Suprapubic skin (tissue), 4 donors: Measurements from ENCODE around the gene COL8A1. TPM values are rescaled to one million over a fixed set of nuclear protein-coding genes. Genes with fewer than 3 reads are reported as not detected.

Experiments used
- DNase-seq, 2 donors: peaks; one replicate each; pipeline ENCODE4 v3.0.0-alpha.2; 2019; ENCODE audit warnings: low spot score in 2 of 2
- H3K27ac ChIP-seq: fragments of 200-600 bp; sonication (generic); one replicate; pipeline ENCODE4 v1.5.1; 2019
- H3K27me3 ChIP-seq: fragments of 200-600 bp; sonication (generic); one replicate; pipeline ENCODE4 v1.5.1; 2019
- H3K36me3 ChIP-seq: fragments of 200-600 bp; sonication (generic); one replicate; pipeline ENCODE4 v1.5.1; 2019
- H3K4me1 ChIP-seq: fragments of 200-600 bp; sonication (generic); one replicate; pipeline ENCODE4 v1.5.1; 2019
- H3K4me3 ChIP-seq: fragments of 200-600 bp; sonication (generic); one replicate; pipeline ENCODE4 v1.5.1; 2019; ENCODE audit warnings: mild to moderate bottlenecking
- H3K9me3 ChIP-seq: fragments of 200-600 bp; sonication (generic); one replicate; pipeline ENCODE4 v1.5.1; 2019
- EP300 ChIP-seq: sonication (generic); formaldehyde crosslinking; IDR thresholded peaks from one replicate; pipeline ENCODE4 v1.6.1; 2017; ENCODE audit warnings: antibody characterized with exemption
- POLR2A ChIP-seq, 2 donors: fragments of 450-650 bp; IDR thresholded peaks; one replicate each; pipeline ENCODE4 v1.6.1; 2017; ENCODE audit warnings: antibody characterized with exemption in 2 of 2, mild to moderate bottlenecking in 2 of 2, moderate library complexity in 2 of 2
- POLR2AphosphoS5 ChIP-seq, 3 donors: sonication (generic); formaldehyde crosslinking; IDR thresholded peaks; one replicate each; pipeline ENCODE4 v1.6.1; 2017; ENCODE audit warnings: antibody characterized with exemption in 3 of 3
- WGBS: methylation state at CpG from one replicate; pipeline ENCODE4 v1.1.5; 2018; 5-methylcytosine and 5-hydroxymethylcytosine counted together
- total RNA-seq, 4 donors: library from RNA; depleted of rRNA; stranded (reverse); fragments of >200 nt; gene quantifications; one replicate each; pipeline ENCODE4 v1.1.0, GENCODE V29; 2016
- TF ChIP-seq, protein P1 (sequence below), 2 donors: fragments of 200-600 bp in 1 of 2; fragments of 450-650 bp in 1 of 2; sonication (generic) in 1 of 2; IDR thresholded peaks; one replicate each; pipeline ENCODE4 v1.5.1; 2016 to 2019; ENCODE audit warnings: antibody characterized with exemption in 2 of 2, mild to moderate bottlenecking in 1 of 2, moderate library complexity in 1 of 2

COL8A1 gene
- total RNA-seq, 4 donors from 2014 or later: 3.2 to 14.9 (median 5.6) TPM

DNA sequence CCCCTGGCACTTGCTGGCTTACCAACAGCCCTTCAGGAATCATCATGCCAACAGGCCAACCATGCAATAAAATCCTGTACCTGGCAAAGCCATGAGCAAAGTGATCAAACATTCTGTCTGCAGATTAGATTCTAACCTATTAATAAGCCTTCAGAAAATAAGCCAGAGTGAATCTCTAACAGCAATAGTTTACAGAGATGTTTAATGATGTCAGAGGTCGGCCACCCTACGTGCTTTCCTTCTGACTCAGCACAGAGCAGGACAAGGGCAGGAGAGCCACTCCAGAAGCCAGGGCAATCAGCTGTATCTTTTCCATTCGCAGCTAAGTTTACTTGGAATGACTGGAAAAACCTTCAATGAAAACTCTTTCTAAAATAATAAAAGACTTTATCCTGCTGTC lies 13.1 kb downstream of the COL8A1 start:
- H3K27ac ChIP-seq: no peak overlapping the region
- WGBS: 36% methylated on average over 3 of the region's 3 CpGs
- no peak overlapping the region for H3K4me3 ChIP-seq
- TF ChIP-seq POLR2AphosphoS5 (IDR thresholded peaks at IDR 0.05) (no peak), POLR2A (IDR thresholded peaks at IDR 0.05) (no peak)
- TF ChIP-seq, protein P1, sequence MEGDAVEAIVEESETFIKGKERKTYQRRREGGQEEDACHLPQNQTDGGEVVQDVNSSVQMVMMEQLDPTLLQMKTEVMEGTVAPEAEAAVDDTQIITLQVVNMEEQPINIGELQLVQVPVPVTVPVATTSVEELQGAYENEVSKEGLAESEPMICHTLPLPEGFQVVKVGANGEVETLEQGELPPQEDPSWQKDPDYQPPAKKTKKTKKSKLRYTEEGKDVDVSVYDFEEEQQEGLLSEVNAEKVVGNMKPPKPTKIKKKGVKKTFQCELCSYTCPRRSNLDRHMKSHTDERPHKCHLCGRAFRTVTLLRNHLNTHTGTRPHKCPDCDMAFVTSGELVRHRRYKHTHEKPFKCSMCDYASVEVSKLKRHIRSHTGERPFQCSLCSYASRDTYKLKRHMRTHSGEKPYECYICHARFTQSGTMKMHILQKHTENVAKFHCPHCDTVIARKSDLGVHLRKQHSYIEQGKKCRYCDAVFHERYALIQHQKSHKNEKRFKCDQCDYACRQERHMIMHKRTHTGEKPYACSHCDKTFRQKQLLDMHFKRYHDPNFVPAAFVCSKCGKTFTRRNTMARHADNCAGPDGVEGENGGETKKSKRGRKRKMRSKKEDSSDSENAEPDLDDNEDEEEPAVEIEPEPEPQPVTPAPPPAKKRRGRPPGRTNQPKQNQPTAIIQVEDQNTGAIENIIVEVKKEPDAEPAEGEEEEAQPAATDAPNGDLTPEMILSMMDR (IDR thresholded peaks at IDR 0.05): no peak
- no peaks in the 10 kb centered on the region for H3K9me3 ChIP-seq
- H3K36me3 ChIP-seq: no peaks in the 10 kb centered on the region
- H3K27me3 ChIP-seq: no peaks in the 10 kb centered on the region
- H3K4me1 ChIP-seq: peaks cover 30% of the 10 kb centered on the region
- DNase-seq: no peak

DNA sequence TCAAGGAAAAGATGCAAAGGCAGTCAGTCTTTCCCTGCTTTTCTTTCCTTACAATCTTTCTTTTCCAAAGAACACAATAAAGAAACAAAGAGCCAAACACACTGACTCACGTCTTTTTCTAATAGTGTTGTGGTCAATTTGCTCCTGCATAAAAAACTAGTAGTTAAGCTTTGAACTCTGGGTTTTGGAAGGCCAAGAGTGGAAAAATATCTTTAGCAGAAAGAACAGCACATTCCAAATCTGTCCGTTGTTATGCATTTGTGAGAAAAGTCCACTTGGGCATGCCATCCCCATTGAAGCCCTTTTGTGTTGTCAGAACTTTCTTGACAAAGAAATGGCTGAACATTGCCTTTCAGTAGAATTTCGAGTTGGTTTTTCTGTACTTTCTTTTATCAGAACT lies 18.2 kb downstream of the COL8A1 start:
- 61% methylated on average over 3 of the region's 3 CpGs for WGBS
- no peak for DNase-seq
- Histone ChIP-seq H3K27ac (peak overlapping the region; percentile 26), H3K4me1 (peaks cover 17% of the 10 kb centered on the region), H3K36me3 (no peaks in the 10 kb centered on the region), H3K27me3 (no peaks in the 10 kb centered on the region), H3K4me3 (no peak overlapping the region), H3K9me3 (no peaks in the 10 kb centered on the region)
- TF ChIP-seq POLR2A (IDR thresholded peaks at IDR 0.05) (no peak), POLR2AphosphoS5 (IDR thresholded peaks at IDR 0.05) (no peak)
- TF ChIP-seq, protein P1 (IDR thresholded peaks at IDR 0.05): no peak

DNA sequence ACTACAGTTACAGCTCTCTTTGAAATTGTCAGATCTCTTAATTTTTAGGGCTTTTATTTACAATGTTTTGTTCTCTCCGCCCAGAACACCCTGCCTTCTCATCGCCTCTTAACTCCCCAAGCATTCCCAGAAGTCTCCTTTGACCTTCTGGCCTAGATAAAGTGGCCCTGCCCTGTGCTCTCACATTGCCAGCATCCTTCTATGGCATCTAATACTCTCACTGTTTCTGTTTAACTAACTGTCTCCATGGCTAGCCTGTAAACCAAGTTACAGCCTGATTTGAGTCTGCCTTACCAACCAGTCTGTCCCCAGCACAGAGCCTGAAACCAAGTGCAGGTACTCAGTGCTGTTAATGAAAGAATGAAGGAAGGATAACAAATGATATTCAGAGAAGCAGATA lies 19.9 kb downstream of the COL8A1 start:
- Histone ChIP-seq H3K36me3 (no peaks in the 10 kb centered on the region), H3K27me3 (no peaks in the 10 kb centered on the region), H3K9me3 (no peaks in the 10 kb centered on the region), H3K27ac (peak overlapping the region; percentile 77), H3K4me1 (peaks cover 15% of the 10 kb centered on the region), H3K4me3 (no peak overlapping the region)
- DNase-seq: no peak
- 63% methylated on average over 2 of the region's 2 CpGs for WGBS
- TF ChIP-seq EP300: no peak
- TF ChIP-seq, protein P1 (IDR thresholded peaks at IDR 0.05): no peak
- TF ChIP-seq POLR2AphosphoS5 (IDR thresholded peaks at IDR 0.05): no peak
- TF ChIP-seq POLR2A (IDR thresholded peaks at IDR 0.05): no peak

DNA sequence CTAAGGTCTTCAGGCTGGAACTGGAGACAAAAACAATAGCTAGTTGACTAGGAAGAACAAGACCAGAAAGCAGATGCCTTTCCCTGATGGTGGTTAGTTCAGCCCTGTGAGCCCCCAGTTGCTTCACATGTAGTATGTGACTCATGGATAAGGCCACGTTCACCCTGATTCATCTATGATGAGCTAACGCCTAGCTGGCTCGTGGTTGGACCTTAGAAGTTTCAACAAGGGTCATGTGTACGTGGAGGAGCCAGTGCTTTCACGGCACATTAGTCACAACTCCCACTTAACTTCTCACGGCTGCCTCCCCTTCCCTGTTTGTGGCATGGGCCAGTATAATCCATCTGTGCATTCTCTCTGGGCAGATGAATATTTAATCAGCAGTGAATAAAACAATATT lies 20.6 kb downstream of the COL8A1 start:
- Histone ChIP-seq H3K4me3 (no peak overlapping the region), H3K27ac (peak overlapping the region; percentile 77), H3K4me1 (peaks cover 10% of the 10 kb centered on the region), H3K9me3 (no peaks in the 10 kb centered on the region), H3K36me3 (no peaks in the 10 kb centered on the region), H3K27me3 (no peaks in the 10 kb centered on the region)
- 56% methylated on average over 6 of the region's 6 CpGs for WGBS
- TF ChIP-seq EP300: no peak
- TF ChIP-seq, protein P1 (IDR thresholded peaks at IDR 0.05): no peak
- no peak for TF ChIP-seq POLR2A (IDR thresholded peaks at IDR 0.05)
- peak in 2 of 3 donors; percentile 23 to 59 for TF ChIP-seq POLR2AphosphoS5 (IDR thresholded peaks at IDR 0.05)
- peak in 1 of 2 donors; percentile 80 for DNase-seq

DNA sequence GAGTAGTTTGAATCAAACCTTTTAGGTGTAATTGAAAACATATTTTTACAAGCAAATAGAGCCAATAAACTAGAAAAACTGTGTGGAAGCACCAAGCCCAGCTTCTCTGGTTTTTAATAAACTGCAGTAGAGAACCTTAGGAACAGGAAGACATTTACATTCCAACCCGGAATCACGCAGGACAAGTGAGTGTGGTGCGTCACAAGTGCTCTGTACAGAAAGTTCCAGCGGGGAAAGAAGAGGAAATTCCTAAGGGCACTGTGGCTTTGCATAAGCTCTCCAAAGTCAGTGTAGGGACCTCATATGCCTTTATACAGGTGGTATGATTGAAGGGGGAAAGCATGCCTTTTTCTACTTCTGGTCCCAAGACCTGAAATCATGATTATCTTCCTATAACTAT lies 21.6 kb downstream of the COL8A1 start:
- Histone ChIP-seq H3K4me1 (peaks cover 8% of the 10 kb centered on the region), H3K9me3 (no peaks in the 10 kb centered on the region), H3K27me3 (no peaks in the 10 kb centered on the region), H3K27ac (peak overlapping the region; percentile 64), H3K4me3 (no peak overlapping the region), H3K36me3 (no peaks in the 10 kb centered on the region)
- TF ChIP-seq POLR2AphosphoS5 (IDR thresholded peaks at IDR 0.05) (no peak), POLR2A (IDR thresholded peaks at IDR 0.05) (no peak), EP300 (no peak)
- TF ChIP-seq, protein P1 (IDR thresholded peaks at IDR 0.05): no peak
- WGBS: 55% methylated on average over 4 of the region's 4 CpGs
- DNase-seq: no peak
